Stomach (tissue), 9 donors: ENCODE data around the gene SEC22B. TPM values are rescaled to one million over a fixed set of nuclear protein-coding genes. Genes with fewer than 3 reads are reported as not detected.
"Not testable (repeated sequence)": the region's sequence is repeated elsewhere in the genome, so short reads cannot be mapped to it uniquely, and the experiment has no call there.

Experiments
- DNase-seq, 2 donors: peaks; one replicate each; pipeline versions ENCODE4 v3.0.0 to v3.0.0-alpha.2; 2013 to 2019
- H3K27ac ChIP-seq, 5 donors: fragments of 200-600 bp in 4 of 5; sonication (generic) in 4 of 5; one replicate each; pipeline ENCODE4 v1.5.1; 2013 to 2019; ENCODE audit warnings: mild to moderate bottlenecking in 1 of 5, moderate library complexity in 1 of 5
- H3K27me3 ChIP-seq, 3 donors: fragments of 200-600 bp; sonication (generic); one replicate each; pipeline ENCODE4 v1.5.1; 2017 to 2019; ENCODE audit warnings: mixed run types in 1 of 3
- H3K36me3 ChIP-seq, 4 donors: fragments of 200-600 bp; sonication (generic); 1 replicate in 3 of 4; 2 replicates in 1 of 4; pipeline ENCODE4 v1.5.1; 2016 to 2019
- H3K4me1 ChIP-seq, 4 donors: fragments of 200-600 bp; sonication (generic); one replicate each; pipeline ENCODE4 v1.5.1; 2016 to 2019
- H3K4me3 ChIP-seq, 4 donors: fragments of 200-600 bp; sonication (generic) in 3 of 4; one replicate each; pipeline ENCODE4 v1.5.1; 2016 to 2019; ENCODE audit warnings: mild to moderate bottlenecking in 1 of 4
- H3K9me3 ChIP-seq, 4 donors: fragments of 200-600 bp; sonication (generic); one replicate each; pipeline ENCODE4 v1.5.1; 2016 to 2019
- CTCF ChIP-seq, 7 experiments: fragments of 450-650 bp in 4 of 7; fragments of 200-600 bp in 3 of 7; sonication (generic) in 3 of 7; IDR thresholded peaks; one replicate each; pipeline ENCODE4 v1.5.1; 2016 to 2019; ENCODE audit warnings: antibody characterized with exemption in 7 of 7, control low read depth in 2 of 7, mild to moderate bottlenecking in 1 of 7
- POLR2AphosphoS5 ChIP-seq, 3 donors: sonication (generic); formaldehyde crosslinking; IDR thresholded peaks; one replicate each; pipeline ENCODE4 v1.6.1; 2016; ENCODE audit warnings: antibody characterized with exemption in 3 of 3
- WGBS, 5 donors: extraction: QIAGEN DNeasy Blood & Tissue Kit in 3 of 5; methylation state at CpG; one replicate each; pipeline versions ENCODE4 v1.1.5 to v1.1.7; 2013 to 2018; 5-methylcytosine and 5-hydroxymethylcytosine counted together
- intact Hi-C: fragments of 100-400 bp; cut with DNase I; formaldehyde crosslinking; loops from one replicate; pipeline ENCODE4 v1.15.1; 2023; ENCODE audit warnings: low total_unique reads
- polyA plus RNA-seq, 3 donors: library from polyadenylated mRNA; stranded (reverse); fragments of 200-250 nt; gene quantifications; one replicate each; pipeline ENCODE4 v1.2.3, GENCODE V29; 2013
- total RNA-seq, 5 donors: library from RNA; depleted of rRNA; stranded (reverse); fragments of >200 nt; gene quantifications; one replicate each; pipeline versions ENCODE4 v1.1.0 to v1.2.3, GENCODE V29; 2014 to 2016
- donor health status: healthy with polysubstance abuse.
- donor health status: Bipolar disorder and iron deficiency.
- donor health status: healthy.

SEC22B gene
- total and polyA plus RNA-seq, 8 donors, result 1.7 to 82.4 (median 18.8) TPM

- Histone ChIP-seq H3K27ac (no peak overlapping the region), H3K4me3 (no peak overlapping the region), H3K36me3 (no peaks in the 10 kb centered on the region), H3K9me3 (no peaks in the 10 kb centered on the region), H3K4me1 (peaks cover 0 to 6% (median 2%) of the 10 kb centered on the region in 4 donors), H3K27me3 (no peaks in the 10 kb centered on the region)
- DNase-seq, result no peak
- 87 to 97% (median 94%) methylated on average over 2 of the region's 2 CpGs for WGBS, 5 donors
- TF ChIP-seq POLR2AphosphoS5 (IDR thresholded peaks at IDR 0.05), result no peak
- peak in 1 of 7 experiments; percentile 39 for TF ChIP-seq CTCF (IDR thresholded peaks at IDR 0.05)
- intact Hi-C loops, result no loop called here
These were observed 42.9 kb downstream of the SEC22B start for GRCh38 chr1:120133228-120133927.

GRCh38 chr1:120132406-120132763, 43.9 kb downstream of the SEC22B start:
- intact Hi-C loops, DNase-seq, H3K36me3 ChIP-seq, H3K9me3 ChIP-seq, H3K27me3 ChIP-seq, H3K4me1 ChIP-seq, H3K4me3 ChIP-seq: not testable (repeated sequence)
- 61 to 90% (median 82%) methylated on average over 2 of the region's 2 CpGs for WGBS, 5 donors
- H3K27ac ChIP-seq, result peak overlapping the region in 3 of 5 donors; percentile 25 to 58 (median 53)

GRCh38 chr1:120131611-120132405, 44.5 kb downstream of the SEC22B start:
- 10 to 36% (median 27%) methylated on average over 2 to 8 of the region's 10 CpGs for WGBS, 5 donors

GRCh38 chr1:120127921-120128320, 48.4 kb downstream of the SEC22B start:
- DNase-seq, H3K4me3 ChIP-seq, H3K36me3 ChIP-seq, intact Hi-C loops, H3K4me1 ChIP-seq, H3K27ac ChIP-seq, H3K9me3 ChIP-seq, H3K27me3 ChIP-seq: not testable (repeated sequence)
- WGBS, 5 donors, result 71 to 100% (median 92%) methylated on average over 1 of the region's 1 CpG

More at GRCh38 chr1:120131611-120132405, 44.5 kb downstream of the SEC22B start:
- H3K9me3 ChIP-seq, intact Hi-C loops, H3K27me3 ChIP-seq, H3K4me1 ChIP-seq, H3K36me3 ChIP-seq, H3K4me3 ChIP-seq: not testable (repeated sequence)
- peak; percentile 27 to 75 for DNase-seq
- H3K27ac ChIP-seq, result peak overlapping the region in 3 of 5 donors; percentile 25 to 58 (median 53)

- H3K27ac ChIP-seq, H3K4me3 ChIP-seq, intact Hi-C loops, H3K27me3 ChIP-seq, H3K36me3 ChIP-seq, DNase-seq, H3K9me3 ChIP-seq, H3K4me1 ChIP-seq: not testable (repeated sequence)
- WGBS, 5 donors, result 61 to 100% (median 88%) methylated on average over 2 to 3 of the region's 6 CpGs; no CpG with 5 or more reads in 2 of the 5 donors
These were observed 50.1 kb downstream of the SEC22B start for GRCh38 chr1:120126216-120126615.

GRCh38 chr1:120124628-120125027, 51.7 kb downstream of the SEC22B start:
- H3K4me1 ChIP-seq, H3K9me3 ChIP-seq, H3K4me3 ChIP-seq, intact Hi-C loops, H3K27ac ChIP-seq, H3K36me3 ChIP-seq, DNase-seq, H3K27me3 ChIP-seq: not testable (repeated sequence)
- 55 to 100% (median 70%) methylated on average over 1 of the region's 1 CpG for WGBS, 5 donors

GRCh38 chr1:120123813-120124510, 52.4 kb downstream of the SEC22B start:
- H3K36me3 ChIP-seq, H3K27me3 ChIP-seq, H3K9me3 ChIP-seq, intact Hi-C loops, DNase-seq, H3K27ac ChIP-seq, H3K4me3 ChIP-seq, H3K4me1 ChIP-seq: not testable (repeated sequence)
- 88 to 94% (median 90%) methylated on average over 4 of the region's 4 CpGs for whole genome bisulfite sequencing, 5 donors

GRCh38 chr1:120122262-120122893, 53.9 kb downstream of the SEC22B start:
- H3K36me3 ChIP-seq, intact Hi-C loops, H3K27me3 ChIP-seq, DNase-seq, H3K4me3 ChIP-seq, H3K9me3 ChIP-seq, H3K27ac ChIP-seq, H3K4me1 ChIP-seq: not testable (repeated sequence)
- 33 to 72% (median 41%) methylated on average over 1 to 2 of the region's 5 CpGs; no CpG with 5 or more reads in 1 of the 5 donors for WGBS, 5 donors

GRCh38 chr1:120121830-120122229, 54.5 kb downstream of the SEC22B start:
- H3K36me3 ChIP-seq, H3K4me1 ChIP-seq, H3K4me3 ChIP-seq, intact Hi-C loops, DNase-seq, H3K9me3 ChIP-seq, H3K27me3 ChIP-seq, H3K27ac ChIP-seq: not testable (repeated sequence)
- 91 to 100% (median 94%) methylated on average over 1 of the region's 1 CpG for WGBS, 5 donors

- H3K27ac ChIP-seq, H3K4me1 ChIP-seq, H3K36me3 ChIP-seq, H3K9me3 ChIP-seq, H3K4me3 ChIP-seq, intact Hi-C loops, DNase-seq, H3K27me3 ChIP-seq: not testable (repeated sequence)
- 33 to 67% (median 40%) methylated on average over 1 of the region's 4 CpGs; no CpG with 5 or more reads in 1 of the 5 donors for WGBS, 5 donors
These were observed 55.8 kb downstream of the SEC22B start for GRCh38 chr1:120120525-120120924.
